HG02840 (cell line): ENCODE results near the gene PORCN.
"Not testable (repeated sequence)": the region's sequence is repeated elsewhere in the genome, so short reads cannot be mapped to it uniquely, and the experiment has no call there.

Experiments used
- ATAC-seq: cut with Tn5 transposase; IDR thresholded peaks from one replicate; pipeline ENCODE4 v1.9.1; 2021; ENCODE audit warnings: mild to moderate bottlenecking, moderate library complexity, moderate number of reproducible peaks; ENCODE audit not compliant: unreplicated experiment, low FRiP score

The PORCN gene

DNA sequence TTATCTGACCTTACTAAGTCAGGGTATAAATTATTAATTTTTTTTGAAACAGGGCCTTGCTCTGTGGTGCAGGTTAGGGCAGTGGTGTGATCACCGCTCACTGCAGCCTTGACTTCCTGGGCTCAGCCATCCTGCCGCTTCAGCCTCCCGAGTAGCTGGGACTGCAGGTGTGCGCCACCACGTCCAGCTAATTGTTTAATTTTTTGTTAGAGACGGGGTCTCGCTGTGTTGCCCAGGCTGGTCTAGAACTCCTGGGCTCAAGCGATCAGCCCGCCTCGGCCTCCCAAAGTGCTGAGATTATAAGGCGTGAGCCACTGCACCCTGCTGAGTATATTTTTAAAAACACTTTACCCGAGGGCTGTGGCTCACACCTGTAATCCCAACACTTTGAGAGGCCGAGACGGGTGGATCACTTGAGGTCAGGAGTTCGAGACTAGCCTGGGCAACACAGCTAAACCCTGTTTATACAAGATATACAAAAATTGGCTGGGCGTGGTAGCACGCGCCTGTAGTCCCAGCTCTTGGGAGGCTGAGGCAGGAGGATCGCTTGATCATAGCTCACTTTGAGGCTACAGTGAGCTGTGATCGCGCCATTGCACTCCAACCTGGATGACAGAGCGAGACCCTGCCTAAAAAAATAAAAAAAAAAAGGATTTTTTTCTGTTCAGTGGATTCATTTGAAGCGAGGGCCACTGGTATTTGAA, 30.0 kb downstream of the PORCN start:
- no peak for ATAC-seq

DNA sequence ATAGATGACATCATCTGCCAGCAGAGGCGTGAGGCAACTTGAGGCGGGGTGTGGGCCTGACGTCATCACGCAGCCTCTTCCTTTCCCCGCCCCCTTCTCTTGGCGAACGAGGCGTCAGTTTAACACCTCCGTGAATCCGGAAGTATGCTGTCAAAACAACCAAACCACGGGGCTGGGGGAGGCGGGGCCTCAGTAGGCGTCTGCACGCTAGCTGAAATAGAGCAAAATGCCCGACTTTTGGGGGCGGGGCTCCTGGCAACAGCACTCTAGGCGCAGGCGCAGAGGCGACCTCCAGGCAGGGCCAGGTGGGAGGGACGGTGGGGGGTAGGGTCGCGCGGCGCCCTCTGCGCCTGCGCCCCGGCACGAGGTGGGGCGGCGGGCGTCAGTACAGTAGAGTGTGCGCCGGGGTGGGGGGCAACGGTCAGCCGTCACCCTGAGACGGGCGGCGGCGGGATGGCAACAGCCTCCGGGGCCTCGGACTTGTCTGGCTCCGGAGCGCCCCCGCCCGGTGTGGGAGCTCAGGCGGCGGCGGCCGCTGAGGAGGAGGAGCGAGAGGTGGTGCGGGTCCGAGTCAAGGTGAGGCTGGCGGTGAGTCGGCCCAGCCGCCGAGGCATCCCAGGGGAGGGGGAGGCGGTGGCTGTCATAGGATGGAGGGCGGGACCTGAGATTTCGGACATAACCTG, 30.7 kb downstream of the PORCN start, which contains the start of gene TBC1D25:
Gene TBC1D25 (plus strand): TSS at position 370 of the 683 bp plus-strand sequence. CDS start 84 bp downstream, at position 454.
- ATAC-seq, result peak; percentile 76

DNA sequence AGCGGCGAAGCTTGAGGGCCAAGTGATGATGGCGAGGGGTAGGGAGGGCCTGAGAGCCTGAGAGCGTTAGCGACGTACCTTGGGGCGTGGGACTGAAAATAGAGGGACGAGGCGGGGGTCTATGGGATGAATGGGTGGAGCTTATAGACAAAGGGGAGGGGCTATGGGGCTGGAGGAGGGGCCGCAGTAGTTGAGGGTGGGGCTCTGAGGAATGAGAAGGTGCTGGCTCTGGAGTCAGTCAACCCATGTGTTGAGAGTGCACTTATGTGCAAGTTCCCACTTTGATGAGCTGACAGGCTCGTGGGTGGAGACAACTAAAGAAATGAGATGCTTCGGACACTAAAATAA, 31.2 kb downstream of the PORCN start:
- ATAC-seq, result peak; percentile 29

DNA sequence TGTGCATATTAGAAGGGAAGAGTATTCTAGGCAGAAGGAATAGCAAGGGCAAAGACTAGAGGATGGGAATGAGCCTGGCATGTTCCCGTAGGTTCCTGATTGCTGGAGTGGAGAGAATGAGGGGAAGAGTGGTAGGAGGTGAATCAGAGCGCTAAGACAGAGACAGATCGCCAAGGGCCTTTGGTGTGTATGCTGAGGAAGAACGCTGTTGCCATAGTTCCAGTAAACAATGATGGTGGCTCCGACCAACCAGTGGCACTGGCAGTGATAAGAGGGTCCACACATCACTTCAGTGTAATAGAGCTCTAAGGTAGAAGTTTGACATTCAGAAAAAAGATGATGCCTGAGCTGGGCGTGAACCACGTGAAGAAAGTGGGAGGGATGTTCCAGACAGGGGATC, 31.7 kb downstream of the PORCN start:
- no peak for ATAC-seq

DNA sequence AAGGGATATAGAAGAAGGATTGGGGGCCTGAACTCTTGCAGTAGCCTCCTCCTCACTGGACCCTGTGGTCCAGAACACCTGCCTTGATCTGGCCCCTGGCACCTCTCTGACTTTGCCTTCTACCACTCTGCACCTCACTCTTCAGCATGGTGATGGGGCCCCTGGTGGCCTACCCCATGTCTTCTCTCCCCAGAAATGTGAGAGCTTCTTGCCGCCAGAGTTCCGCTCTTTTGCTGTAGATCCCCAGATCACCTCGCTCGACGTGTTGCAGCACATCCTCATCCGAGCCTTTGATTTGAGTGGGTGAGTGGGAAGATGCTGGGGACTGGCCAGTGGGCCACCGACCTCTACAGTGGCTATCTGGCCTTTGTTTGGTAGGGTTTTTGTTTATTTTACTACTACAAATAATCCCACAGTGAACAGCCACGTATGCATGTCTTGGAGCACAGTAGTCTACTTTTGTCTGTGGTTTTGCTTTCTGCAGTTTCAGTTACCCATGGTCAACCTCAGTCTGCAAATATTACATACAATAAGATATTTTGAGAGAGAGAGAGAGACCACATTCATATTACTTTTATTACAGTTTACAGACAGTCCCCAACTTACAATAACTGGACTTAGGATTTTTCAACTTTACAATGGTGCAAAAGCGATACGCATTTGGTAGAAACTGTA, 32.5 kb downstream of the PORCN start:
- no peak for ATAC-seq

DNA sequence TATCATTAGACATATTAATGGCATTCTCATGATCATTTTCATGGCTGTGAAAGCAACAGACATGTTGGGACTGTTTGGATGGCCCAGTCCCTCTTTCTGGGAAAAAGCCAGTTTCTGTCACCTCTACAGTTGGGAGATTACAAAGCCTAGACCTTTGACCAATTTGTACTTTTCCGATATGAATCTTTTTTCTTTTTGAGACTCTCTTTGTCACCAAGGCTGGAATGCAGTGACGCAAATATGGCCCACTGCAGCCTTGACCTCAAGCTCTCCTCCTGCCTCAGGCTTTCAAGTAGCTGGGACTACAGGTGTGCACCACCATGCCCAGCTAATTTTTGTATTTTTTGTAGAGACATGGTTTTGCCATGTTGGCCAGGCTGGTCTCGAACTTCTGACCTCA, 40.1 kb downstream of the PORCN start:
- no peak for ATAC-seq

DNA sequence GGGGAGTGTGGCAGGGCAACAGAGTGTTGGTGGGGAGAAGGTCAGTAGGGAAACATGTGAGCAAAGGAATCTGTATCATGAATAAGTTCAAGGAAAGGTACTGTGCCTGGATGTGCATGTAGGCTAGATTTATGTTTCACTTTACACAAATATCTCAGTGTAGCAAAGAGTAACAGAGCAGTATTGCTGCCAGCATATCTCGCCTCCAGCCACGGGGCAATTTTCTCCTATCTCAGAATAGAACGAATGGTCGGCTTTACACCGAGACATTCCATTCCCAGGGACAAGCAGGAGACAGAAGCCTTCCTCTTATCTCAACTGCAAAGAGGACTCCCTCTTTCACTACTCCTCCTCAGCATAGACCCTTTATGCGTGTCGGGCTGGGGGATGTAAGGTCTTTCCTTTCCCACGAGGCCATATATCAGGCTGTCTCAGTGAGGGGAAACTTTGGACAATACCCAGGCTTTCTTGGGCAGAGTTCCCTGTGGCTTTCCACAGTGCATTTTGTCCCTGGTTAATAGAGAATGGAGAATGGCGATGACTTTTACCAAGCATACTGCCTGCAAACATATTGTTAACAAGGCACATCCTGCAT, 47.0 kb downstream of the PORCN start:
- not testable (repeated sequence) for ATAC-seq

DNA sequence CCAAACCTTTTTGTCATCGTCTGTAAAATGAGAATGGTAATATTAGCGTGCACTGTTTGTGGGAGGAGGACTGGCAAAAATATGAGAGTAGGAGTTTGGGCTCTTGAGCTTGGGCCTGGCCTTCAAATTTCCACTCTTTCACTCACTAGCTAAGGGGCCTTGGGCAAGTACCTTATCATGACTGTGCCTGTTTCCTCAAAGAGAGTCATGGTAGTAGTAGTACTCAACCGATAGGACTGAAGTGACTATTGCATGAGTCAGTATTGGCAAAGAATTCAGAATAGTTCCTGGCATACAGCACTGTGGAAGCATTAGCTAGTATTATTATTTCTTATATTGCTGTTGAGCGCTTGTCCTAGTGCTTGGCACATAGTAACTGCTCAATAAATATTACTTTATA, 49.5 kb downstream of the PORCN start:
- ATAC-seq, result no peak

DNA sequence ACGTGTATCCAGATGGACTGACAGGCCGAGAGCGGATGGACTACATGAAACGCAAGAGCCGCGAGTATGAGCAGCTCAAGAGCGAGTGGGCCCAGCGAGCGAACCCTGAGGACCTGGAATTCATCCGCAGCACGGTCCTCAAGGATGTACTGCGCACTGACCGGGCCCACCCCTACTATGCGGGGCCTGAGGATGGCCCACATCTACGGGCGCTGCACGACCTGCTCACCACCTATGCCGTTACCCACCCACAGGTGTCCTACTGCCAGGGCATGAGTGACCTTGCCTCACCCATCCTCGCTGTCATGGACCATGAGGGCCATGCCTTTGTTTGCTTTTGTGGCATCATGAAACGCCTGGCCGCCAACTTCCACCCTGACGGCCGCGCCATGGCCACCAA, 50.8 kb downstream of the PORCN start:
- ATAC-seq, result no peak

DNA sequence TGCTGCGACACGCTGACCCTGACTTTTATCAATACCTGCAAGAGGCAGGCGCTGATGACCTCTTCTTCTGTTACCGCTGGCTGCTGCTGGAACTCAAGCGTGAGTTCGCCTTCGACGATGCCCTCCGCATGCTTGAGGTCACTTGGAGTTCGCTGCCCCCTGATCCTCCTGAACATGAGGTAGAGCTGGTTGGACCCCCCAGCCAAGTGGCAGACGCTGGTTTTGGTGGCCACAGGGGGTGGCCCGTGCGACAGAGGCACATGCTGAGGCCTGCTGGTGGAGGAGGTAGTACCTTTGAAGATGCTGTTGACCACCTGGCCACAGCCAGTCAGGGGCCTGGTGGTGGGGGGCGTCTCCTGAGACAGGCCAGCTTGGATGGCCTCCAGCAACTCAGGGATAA, 51.3 kb downstream of the PORCN start:
- ATAC-seq, result no peak

DNA sequence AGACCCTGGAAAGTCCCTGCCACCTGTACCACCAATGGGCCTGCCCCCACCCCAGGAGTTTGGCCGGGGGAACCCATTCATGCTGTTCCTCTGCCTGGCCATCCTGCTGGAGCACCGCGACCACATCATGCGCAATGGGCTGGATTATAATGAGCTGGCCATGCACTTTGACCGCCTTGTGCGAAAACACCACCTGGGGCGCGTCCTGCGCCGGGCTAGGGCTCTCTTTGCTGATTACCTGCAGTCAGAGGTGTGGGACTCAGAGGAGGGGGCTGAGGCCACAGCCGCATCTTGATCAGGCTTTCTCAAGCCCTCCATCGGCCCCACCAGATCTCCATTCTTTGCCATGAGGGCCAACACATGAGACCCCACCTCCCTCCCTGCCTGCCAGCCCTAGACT, 51.9 kb downstream of the PORCN start:
- ATAC-seq, result no peak

DNA sequence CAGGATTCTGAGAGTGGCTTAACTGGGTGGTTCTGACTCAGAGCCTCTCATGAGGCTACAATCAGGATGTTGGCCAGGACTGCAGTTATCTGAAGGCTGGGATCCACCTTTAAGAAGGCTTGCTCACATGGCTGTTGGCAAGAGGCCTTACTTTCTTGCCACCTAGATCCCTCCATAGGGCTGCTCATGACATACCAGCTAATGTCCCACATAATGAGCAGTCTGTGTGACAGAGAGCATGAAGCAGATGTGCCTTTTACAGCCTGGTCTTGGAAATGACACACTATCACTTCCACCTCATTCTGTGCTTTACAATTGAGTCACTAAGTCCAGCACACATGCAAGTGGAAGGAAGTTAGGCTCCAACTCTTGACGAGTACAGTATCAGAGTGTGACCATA, 61.2 kb downstream of the PORCN start:
- ATAC-seq, result no peak
